Thyroid gland (tissue), 4 donors: ENCODE data around the gene UHRF1.

ENCODE experiments used
- CTCF ChIP-seq, 6 experiments: fragments of 200-600 bp in 3 of 6; fragments of 450-650 bp in 3 of 6; sonication (generic) in 3 of 6; IDR thresholded peaks; one replicate each; pipeline ENCODE4 v1.5.1; 2016 to 2019; ENCODE audit warnings: antibody characterized with exemption in 6 of 6, mild to moderate bottlenecking in 2 of 6, inconsistent platforms in 1 of 6, moderate library complexity in 1 of 6
- POLR2A ChIP-seq, 2 donors: fragments of 450-650 bp; IDR thresholded peaks; one replicate each; pipeline ENCODE4 v1.6.1; 2017; ENCODE audit warnings: antibody characterized with exemption in 2 of 2, mild to moderate bottlenecking in 2 of 2, moderate library complexity in 1 of 2

DNA sequence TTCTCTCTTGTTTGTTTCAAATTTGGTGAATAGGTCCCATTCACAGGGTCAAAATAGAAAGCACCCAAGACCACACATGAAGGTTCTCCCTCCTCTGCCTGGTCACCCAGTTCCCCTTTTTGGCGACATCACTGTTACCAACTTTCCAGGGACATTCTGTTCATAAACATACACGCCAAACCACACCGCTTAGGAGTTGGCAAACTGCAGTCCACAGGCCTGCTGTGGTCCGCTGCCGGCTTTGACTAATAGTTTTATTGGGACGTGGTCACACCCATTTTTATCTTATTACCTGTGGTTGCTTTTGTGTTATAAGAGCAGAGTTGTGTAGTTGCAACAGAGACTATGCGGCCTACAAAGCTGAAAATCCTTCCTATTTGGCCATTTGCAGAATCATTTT is 24.2 kb downstream of the UHRF1 start:
- TF ChIP-seq POLR2A (IDR thresholded peaks at IDR 0.05) (no peak), CTCF (IDR thresholded peaks at IDR 0.05) (no peak)
